HG03342 (cell line): Measurements from ENCODE around the gene HLA-F.
A peak's percentile ranks its signal among the peaks of the same experiment; 100 is the strongest.

Experiments used
- ATAC-seq: cut with Tn5 transposase; IDR thresholded peaks from one replicate; pipeline ENCODE4 v1.9.1; 2021; ENCODE audit warnings: mild to moderate bottlenecking, moderate library complexity; ENCODE audit not compliant: unreplicated experiment

HLA-F gene

GRCh38 chr6:29742127-29742526, 18.9 kb downstream of the HLA-F start:
- no peak for ATAC-seq

GRCh38 chr6:29743025-29743424, 19.8 kb downstream of the HLA-F start:
- ATAC-seq: no peak

GRCh38 chr6:29743568-29743967, 20.3 kb downstream of the HLA-F start:
- ATAC-seq: no peak

- no peak for ATAC-seq
Observed at GRCh38 chr6:29744131-29744530, 20.9 kb downstream of the HLA-F start.

- ATAC-seq: no peak
Observed at GRCh38 chr6:29744621-29745020, 21.4 kb downstream of the HLA-F start.

- no peak for ATAC-seq
Observed at GRCh38 chr6:29745386-29745785, 22.2 kb downstream of the HLA-F start.

- no peak for ATAC-seq
Observed at GRCh38 chr6:29745855-29746449, 22.7 kb downstream of the HLA-F start.

GRCh38 chr6:29746846-29747687, 23.8 kb downstream of the HLA-F start:
- no peak for ATAC-seq

- no peak for ATAC-seq
Observed at GRCh38 chr6:29747688-29748250, 24.5 kb downstream of the HLA-F start.

- ATAC-seq: peak; percentile 68
Observed at GRCh38 chr6:29748391-29749307, 25.4 kb downstream of the HLA-F start.

GRCh38 chr6:29749308-29749662, 26.1 kb downstream of the HLA-F start:
- no peak for ATAC-seq

GRCh38 chr6:29749668-29750067, 26.4 kb downstream of the HLA-F start:
- no peak for ATAC-seq

GRCh38 chr6:29750709-29751108, 27.5 kb downstream of the HLA-F start:
- ATAC-seq: no peak

GRCh38 chr6:29751480-29751879, 28.2 kb downstream of the HLA-F start:
- no peak for ATAC-seq

GRCh38 chr6:29752451-29753308, 29.4 kb downstream of the HLA-F start:
- ATAC-seq: peak; percentile 61

GRCh38 chr6:29753309-29753644, 30.0 kb downstream of the HLA-F start:
- no peak for ATAC-seq

GRCh38 chr6:29755295-29755871, 32.1 kb downstream of the HLA-F start:
- ATAC-seq: no peak

GRCh38 chr6:29757282-29757681, 34.0 kb downstream of the HLA-F start:
- ATAC-seq: no peak

GRCh38 chr6:29757701-29758293, 34.6 kb downstream of the HLA-F start:
- ATAC-seq: no peak

- ATAC-seq: no peak
Observed at GRCh38 chr6:29758761-29759160, 35.5 kb downstream of the HLA-F start.
